Measurements from ENCODE around the gene SPATA2.

SPATA2 gene

DNA sequence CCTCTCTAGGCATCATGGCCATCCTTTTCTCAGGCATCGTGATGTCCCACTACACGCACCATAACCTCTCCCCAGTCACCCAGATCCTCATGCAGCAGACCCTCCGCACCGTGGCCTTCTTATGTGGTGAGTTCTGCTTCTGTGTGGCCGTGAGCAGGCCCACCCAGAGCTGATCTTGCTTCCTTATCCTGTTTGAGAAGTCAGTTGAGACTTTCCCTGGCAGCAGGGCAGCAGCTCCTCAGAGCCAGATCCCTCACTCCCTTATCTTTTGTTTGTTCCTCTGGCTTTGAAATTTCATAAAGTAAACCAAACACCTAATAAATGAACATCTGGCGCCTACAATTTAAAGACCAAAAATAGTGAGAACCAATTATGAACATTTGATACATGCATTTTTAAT lies 40.6 kb downstream of the SPATA2 start:
- Histone ChIP-seq H2AFZ (ENCODE audit: low read length) (no peak overlapping the region), H3K9me3 (ENCODE audit: low read length) (no peaks in the 10 kb centered on the region), H3K4me1 (ENCODE audit: insufficient read depth, low read length, severe bottlenecking) (no peaks in the 10 kb centered on the region), H3K9ac (ENCODE audit: low read length) (no peak overlapping the region), H3K27me3 (ENCODE audit: insufficient read depth, low read length) (no peaks in the 10 kb centered on the region), H3K4me2 (ENCODE audit: low read length) (no peak overlapping the region), H3K9me2 (ENCODE audit: low read depth, low read length) (no peaks in the 10 kb centered on the region), H3K27ac (ENCODE audit: low read depth, low read length, poor library complexity, severe bottlenecking) (no peak overlapping the region), H3F3A (ENCODE audit: insufficient read depth, low read length) (no peaks in the 10 kb centered on the region), H3K36me3 (ENCODE audit: insufficient read depth, low read length) (peaks cover 47% of the 10 kb centered on the region), H4K20me1 (ENCODE audit: insufficient read depth, low read length) (no peaks in the 10 kb centered on the region), H3K79me2 (ENCODE audit: insufficient read depth, low read length) (no peaks in the 10 kb centered on the region), H3K4me3 (ENCODE audit: low read depth, low read length, poor library complexity, severe bottlenecking) (no peak overlapping the region)
- TF ChIP-seq, protein P1, sequence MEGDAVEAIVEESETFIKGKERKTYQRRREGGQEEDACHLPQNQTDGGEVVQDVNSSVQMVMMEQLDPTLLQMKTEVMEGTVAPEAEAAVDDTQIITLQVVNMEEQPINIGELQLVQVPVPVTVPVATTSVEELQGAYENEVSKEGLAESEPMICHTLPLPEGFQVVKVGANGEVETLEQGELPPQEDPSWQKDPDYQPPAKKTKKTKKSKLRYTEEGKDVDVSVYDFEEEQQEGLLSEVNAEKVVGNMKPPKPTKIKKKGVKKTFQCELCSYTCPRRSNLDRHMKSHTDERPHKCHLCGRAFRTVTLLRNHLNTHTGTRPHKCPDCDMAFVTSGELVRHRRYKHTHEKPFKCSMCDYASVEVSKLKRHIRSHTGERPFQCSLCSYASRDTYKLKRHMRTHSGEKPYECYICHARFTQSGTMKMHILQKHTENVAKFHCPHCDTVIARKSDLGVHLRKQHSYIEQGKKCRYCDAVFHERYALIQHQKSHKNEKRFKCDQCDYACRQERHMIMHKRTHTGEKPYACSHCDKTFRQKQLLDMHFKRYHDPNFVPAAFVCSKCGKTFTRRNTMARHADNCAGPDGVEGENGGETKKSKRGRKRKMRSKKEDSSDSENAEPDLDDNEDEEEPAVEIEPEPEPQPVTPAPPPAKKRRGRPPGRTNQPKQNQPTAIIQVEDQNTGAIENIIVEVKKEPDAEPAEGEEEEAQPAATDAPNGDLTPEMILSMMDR (IDR thresholded peaks at IDR 0.05; ENCODE audit: low read length) = no peak
- no peak for TF ChIP-seq EZH2 (IDR thresholded peaks at IDR 0.05; ENCODE audit: borderline replicate concordance, low read length)

DNA sequence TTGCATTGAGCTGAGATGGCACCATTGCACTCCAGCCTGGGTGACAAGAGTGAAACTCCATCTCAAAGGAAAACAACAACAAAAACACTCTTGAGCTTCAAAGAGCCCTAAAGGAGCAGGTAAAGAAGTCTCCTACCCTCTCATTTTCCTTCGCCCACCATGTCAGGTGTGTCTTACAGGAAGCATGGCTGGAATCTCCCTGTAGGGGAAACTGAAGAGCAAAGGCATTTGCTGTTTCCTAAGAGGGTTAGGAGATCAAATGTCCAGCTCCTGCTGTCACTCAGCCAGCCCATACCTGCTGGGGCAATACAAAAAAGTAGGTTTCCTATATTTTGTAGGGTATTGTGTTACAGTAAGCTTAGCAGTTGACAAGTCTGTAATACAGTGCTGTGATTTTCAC lies 43.3 kb downstream of the SPATA2 start:
- no peaks in the 10 kb centered on the region for H3K9me2 ChIP-seq (ENCODE audit: low read depth, low read length)
- no peak overlapping the region for H3K4me2 ChIP-seq (ENCODE audit: low read length)
- H3K27ac ChIP-seq (ENCODE audit: low read depth, low read length, poor library complexity, severe bottlenecking) = no peak overlapping the region
- TF ChIP-seq, protein P1 (IDR thresholded peaks at IDR 0.05; ENCODE audit: low read length) = no peak
- TF ChIP-seq EZH2 (IDR thresholded peaks at IDR 0.05; ENCODE audit: borderline replicate concordance, low read length) = no peak
- H3K4me1 ChIP-seq (ENCODE audit: insufficient read depth, low read length, severe bottlenecking) = peaks cover 11% of the 10 kb centered on the region
- no peaks in the 10 kb centered on the region for H3F3A ChIP-seq (ENCODE audit: insufficient read depth, low read length)
- peaks cover 53% of the 10 kb centered on the region for H3K36me3 ChIP-seq (ENCODE audit: insufficient read depth, low read length)
- H3K9ac ChIP-seq (ENCODE audit: low read length) = no peak overlapping the region
- no peak overlapping the region for H3K4me3 ChIP-seq (ENCODE audit: low read depth, low read length, poor library complexity, severe bottlenecking)
- no peak overlapping the region for H2AFZ ChIP-seq (ENCODE audit: low read length)
- no peaks in the 10 kb centered on the region for H4K20me1 ChIP-seq (ENCODE audit: insufficient read depth, low read length)
- H3K27me3 ChIP-seq (ENCODE audit: insufficient read depth, low read length) = no peaks in the 10 kb centered on the region
- no peaks in the 10 kb centered on the region for H3K79me2 ChIP-seq (ENCODE audit: insufficient read depth, low read length)
- no peaks in the 10 kb centered on the region for H3K9me3 ChIP-seq (ENCODE audit: low read length)

DNA sequence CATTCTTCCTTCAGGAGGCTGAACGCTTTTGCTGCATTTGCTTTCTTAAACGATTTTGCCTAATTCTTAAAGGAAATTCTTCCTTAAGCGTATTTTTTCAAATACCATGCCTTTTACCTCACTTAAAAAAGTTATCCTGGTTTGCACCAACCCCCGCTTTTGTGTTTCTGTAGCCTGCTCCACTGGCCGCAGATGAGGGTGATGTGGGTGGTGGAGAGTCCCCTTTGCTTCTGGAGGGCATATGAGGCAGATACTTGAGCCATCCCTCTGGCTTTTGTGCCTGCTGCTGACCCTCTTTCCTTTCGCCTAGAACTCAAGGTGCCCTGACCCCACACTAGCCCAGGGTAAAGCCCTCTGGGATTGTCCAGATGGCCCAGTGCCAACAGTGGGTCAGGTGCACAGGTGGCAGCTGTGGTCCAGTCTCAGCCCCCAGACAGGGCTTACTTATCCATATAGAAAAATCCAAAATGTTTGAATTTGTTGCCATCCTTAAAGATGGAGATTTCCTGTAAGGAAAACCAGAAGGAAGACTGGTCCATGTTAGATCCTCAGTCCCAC lies 43.9 kb downstream of the SPATA2 start:
- H3K79me2 ChIP-seq (ENCODE audit: insufficient read depth, low read length) = no peaks in the 10 kb centered on the region
- no peak overlapping the region for H3K4me3 ChIP-seq (ENCODE audit: low read depth, low read length, poor library complexity, severe bottlenecking)
- H4K20me1 ChIP-seq (ENCODE audit: insufficient read depth, low read length) = no peaks in the 10 kb centered on the region
- H3K4me2 ChIP-seq (ENCODE audit: low read length) = no peak overlapping the region
- peaks cover 11% of the 10 kb centered on the region for H3K4me1 ChIP-seq (ENCODE audit: insufficient read depth, low read length, severe bottlenecking)
- H3F3A ChIP-seq (ENCODE audit: insufficient read depth, low read length) = no peaks in the 10 kb centered on the region
- no peak overlapping the region for H2AFZ ChIP-seq (ENCODE audit: low read length)
- no peaks in the 10 kb centered on the region for H3K9me3 ChIP-seq (ENCODE audit: low read length)
- TF ChIP-seq, protein P1 (IDR thresholded peaks at IDR 0.05; ENCODE audit: low read length) = no peak
- no peak for TF ChIP-seq EZH2 (IDR thresholded peaks at IDR 0.05; ENCODE audit: borderline replicate concordance, low read length)
- H3K36me3 ChIP-seq (ENCODE audit: insufficient read depth, low read length) = peaks cover 49% of the 10 kb centered on the region
- H3K27ac ChIP-seq (ENCODE audit: low read depth, low read length, poor library complexity, severe bottlenecking) = no peak overlapping the region
- no peaks in the 10 kb centered on the region for H3K9me2 ChIP-seq (ENCODE audit: low read depth, low read length)
- H3K9ac ChIP-seq (ENCODE audit: low read length) = no peak overlapping the region
- H3K27me3 ChIP-seq (ENCODE audit: insufficient read depth, low read length) = no peaks in the 10 kb centered on the region

All from OCI-LY1 (cell line).